Ramos (cell line): ENCODE measurements around the gene CDK14.
"Not testable (repeated sequence)": the region's sequence is repeated elsewhere in the genome, so short reads cannot be mapped to it uniquely, and the experiment has no call there.

Experiments
- in situ Hi-C: fragments of 300-500 bp; cut with MboI; formaldehyde crosslinking; loops from one replicate; pipeline ENCODE4 v1.14.3; 2022; ENCODE audit warnings: low sequenced_read_pairs; ENCODE audit not compliant: unreplicated experiment

Gene CDK14

DNA sequence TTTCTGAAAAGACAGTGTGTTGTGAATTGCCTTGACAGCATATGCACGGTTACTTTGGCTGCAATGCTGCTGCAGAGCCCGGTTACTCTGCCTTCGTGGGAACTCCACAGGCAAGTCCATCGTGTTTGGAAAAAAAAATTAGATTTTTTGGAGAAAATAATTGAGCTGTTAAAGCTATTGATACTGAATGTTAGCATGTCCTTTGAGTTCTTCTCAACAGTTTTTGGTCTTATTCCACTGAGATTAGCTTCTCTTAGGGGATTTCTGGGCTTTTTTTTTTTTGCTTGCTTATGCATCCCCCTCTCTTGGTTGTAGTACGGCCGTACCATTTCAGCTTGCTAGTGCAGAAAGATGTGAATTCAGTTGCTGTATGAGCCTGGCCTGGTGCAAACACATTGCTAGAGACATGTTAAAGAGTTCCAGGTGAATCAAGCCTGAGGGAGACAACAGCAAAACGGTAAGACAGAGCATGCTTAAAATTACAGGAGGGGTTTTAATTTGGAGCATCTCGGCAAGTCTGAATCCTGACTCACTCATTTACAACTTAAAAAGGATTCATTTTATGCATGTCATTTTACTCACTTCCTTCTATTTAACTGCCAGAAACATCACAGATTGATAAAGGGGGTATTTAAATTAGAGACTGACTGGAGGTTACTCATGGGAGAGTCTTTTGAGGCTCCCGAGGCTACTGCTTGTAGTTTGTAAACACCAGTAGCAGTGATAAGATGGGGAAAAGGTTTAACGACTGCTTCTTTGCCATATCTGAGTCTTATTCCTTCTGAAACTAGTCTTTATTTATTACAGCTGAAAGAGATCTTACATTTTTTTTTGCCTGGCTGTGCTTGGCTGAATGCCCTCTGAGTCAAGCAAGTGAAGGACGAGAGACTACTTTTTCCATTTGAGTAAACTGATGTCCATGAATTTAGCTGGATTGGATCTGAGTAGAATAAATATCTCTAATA, 113.7 kb downstream of the CDK14 start:
- in situ Hi-C loops = loop anchor here (10.0 kb wide), 1 partner anchor 315 kb away; no protein-coding TSS in a partner anchor

DNA sequence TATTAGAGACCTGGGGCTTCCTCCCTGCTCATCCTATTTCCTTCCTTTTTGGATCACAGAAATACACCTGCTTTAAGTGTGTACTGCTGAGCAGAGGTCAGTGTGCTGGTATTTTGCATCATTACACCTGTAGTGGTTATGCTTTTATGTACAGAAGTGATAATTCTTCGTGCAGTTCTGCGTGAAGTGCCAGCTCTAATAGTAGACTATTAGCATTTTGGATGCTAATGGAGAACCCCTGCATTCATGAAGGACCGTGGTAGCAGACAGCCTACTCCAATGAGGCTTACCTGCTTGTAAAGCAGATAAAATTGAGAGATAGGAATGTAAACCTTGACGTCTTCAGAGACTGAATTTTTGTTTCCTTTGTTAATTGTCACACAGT, 114.3 kb downstream of the CDK14 start:
- in situ Hi-C loops = no loop called here

DNA sequence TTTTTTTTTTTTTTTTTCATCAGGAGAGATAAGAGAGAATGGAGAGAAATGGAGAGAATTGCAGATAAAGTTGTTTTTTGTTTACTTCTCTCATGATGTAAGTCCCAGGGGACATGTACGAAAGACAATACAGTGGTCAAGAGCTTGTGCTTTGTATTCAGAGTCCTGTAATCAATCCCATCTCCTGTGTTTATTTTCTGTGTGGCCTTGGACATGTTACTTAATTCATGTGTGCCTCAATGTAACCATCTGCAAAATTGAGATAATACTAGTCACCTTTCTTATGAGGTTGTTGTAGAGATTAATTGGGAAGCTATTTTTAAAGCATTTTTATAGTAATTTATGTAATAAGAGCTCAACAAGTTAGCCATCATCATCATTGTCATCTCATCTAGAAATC, 117.5 kb downstream of the CDK14 start:
- in situ Hi-C loops = no loop called here

DNA sequence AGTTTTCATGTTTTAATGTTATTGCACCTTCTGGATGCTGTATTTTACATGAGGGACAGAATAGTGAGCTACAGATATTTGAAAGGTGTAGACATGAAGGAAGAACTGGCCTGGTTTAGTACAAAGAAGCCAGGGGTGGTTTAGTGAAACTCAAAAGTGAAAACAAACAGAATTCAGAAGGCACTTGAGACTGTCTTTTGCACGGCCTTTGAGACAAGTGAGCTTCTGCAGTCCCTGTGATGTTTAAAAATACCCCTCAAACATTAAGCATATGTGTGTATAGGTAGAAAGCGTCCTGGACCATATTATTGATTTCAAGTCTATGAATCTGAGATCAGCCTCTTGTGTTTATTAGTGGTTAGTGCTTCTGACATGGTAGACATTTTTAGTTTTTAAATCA, 118.9 kb downstream of the CDK14 start:
- in situ Hi-C loops = no loop called here

DNA sequence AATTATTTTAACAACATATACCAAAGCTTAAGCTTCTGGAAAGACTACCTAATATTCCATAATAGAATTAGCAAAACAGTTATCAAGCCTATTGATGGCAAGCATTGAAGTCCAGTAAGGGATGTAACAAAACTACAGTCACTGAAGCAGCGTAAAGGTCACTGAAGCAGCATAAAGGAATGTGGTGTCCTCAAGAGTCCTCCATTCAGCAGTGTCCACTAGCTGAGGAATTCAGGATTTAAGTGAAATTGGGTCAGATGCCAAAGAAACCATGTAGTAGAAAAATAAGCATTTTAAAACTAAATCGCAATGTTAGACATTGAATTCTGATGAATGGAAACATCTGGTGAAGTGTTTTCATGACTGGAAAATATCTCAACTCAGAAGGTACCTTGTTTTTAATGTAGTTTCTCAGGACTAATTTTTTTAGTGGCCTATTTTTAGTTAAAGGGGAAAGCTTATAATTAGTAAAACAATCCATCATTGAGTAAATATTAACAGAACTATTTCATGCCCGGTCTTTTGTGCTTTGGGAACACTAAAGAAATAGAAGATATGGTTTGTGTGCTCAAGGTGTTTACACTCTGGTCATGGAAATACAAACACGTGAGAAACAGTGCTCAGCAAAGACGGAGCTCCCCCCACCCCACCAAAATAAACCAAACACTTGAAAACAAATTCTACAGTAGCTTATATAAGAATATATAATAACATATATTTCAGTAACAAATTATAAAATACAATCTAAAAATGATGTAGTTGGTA, 121.4 kb downstream of the CDK14 start:
- in situ Hi-C loops = no loop called here

DNA sequence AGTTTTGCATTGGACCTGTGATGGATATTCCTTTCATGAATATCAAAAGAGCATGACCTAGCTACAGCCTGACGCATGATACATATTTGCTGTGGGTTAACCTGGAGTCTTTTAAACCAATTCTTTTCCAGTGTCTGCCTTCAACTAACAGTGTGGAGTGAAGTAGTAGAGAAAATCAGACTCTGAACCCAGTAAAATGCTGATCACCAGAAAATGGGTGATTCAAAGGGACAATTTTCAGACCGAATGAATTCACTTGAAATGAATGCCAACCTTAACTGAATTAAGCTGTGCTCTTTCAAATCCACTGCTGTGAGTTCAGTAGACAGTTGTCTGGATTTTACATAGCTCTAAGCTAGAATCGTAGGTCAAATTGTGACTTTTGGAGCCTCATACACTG, 123.0 kb downstream of the CDK14 start:
- in situ Hi-C loops = no loop called here

DNA sequence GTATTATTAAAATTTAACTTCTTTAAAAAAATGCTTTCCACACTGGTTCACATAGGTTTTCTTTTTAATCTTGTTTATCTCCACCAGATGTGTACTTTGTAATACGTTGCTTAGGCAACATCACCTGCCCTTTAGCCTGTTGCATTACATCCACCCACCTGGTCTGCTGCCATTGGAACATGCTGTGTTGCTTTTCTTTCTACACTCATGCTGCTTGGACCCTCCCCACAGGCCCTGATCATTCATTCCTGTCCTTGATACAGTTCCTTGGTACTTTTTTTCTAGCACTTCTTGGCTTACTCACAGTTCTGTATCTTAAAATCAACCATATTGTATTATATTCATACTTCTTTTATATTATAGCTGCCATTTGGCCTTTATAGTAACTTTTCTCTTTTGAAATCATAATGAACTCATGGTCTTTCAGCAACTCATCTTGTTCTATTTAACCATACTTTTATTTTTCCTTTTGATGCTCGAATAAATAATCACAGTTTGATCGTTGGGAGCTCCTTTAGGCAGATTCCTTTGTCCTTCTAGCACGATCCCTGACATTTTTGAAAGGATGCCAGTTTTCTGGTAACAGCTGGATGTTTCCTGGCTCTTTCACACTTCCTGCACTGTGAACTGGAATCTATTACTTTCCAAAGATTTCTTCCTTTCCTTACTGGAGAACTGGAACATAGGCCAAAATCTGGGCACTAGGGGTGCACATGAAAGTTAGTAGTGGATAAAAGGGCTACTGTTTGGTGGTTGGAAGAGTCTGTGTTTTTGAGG, 125.1 kb downstream of the CDK14 start:
- in situ Hi-C loops = no loop called here

DNA sequence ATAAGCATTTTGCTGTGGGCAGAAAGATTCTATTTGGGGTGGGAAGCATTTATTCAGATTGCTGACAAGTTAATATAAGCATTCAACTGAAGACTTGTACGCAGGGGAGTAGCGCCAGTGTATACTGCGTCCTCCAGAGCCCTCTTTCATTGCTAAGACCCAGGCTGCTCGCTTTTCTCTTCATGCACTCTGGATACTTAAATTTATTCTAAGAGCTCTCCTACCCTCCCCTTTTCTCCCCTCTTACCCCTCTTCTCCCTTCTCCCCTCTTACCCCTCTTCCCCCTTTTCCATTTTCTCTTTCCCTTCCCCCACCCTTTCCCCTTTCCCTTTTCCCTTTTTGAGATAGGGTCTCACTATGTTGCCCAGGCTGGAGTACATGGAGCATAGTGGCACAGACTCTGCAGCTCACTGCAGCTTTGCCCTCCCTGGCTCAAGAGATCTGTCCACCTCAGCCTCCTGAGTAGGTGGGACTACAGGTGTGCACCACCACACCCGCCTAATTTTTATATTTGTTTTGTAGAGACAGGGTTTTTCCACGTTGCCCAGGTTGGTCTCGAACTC, 125.8 kb downstream of the CDK14 start:
- in situ Hi-C loops = no loop called here

DNA sequence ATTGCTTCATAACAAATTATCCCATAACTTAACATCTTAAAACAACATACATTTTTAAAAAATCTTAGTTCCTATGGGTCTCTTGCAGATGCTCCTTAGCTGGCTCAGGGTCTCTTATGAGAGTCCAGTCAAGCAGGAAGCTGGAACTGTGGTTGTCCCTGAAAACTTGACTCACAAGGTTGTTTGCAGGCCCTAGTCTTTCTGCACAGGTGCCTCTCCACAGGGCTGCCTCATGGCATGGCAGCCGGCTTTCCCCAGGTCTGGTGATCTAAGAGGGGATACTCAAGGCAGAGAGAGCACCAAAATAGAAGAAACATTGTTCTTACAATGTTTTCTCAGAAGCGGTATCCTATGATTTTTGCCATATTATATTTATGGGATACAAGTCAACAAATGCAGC, 127.1 kb downstream of the CDK14 start:
- in situ Hi-C loops = no loop called here

DNA sequence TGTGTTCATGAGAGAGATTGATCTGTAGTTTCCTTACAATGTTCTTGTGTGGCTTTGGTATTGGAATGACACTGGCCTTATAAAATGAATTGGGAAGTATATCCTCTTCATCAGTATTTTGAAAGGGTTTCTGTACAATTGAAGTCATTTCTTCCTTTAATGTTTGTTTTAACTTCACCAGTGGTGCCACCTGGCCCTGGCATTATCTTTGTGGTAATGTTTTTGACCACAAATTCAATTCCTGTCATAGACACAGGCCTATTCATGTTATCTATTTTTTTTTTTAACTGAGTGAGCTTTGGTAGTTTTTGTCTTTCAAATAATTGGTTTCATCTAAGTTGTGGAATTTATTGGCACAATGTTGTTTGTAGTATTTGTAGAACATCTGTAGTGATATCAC, 127.7 kb downstream of the CDK14 start:
- in situ Hi-C loops = no loop called here

DNA sequence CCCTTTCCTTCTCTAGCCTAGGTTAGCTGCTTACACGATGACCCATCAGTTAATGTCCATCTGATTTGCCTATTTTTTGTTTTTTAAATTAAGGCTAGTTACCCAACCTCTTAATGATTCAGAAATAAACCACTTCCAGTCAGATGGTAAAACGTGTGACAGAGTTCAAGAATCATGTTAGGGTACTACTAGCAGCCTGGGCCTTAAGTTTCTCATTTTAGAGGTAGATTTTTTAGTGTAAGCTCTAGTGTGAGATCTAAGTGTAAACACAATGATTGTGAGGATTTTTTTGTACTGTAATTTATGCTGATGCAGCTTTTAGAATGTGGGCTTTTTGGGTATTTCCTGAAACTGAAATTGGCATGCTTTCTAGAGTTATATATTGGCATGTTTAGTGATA, 130.0 kb downstream of the CDK14 start:
- in situ Hi-C loops = no loop called here

DNA sequence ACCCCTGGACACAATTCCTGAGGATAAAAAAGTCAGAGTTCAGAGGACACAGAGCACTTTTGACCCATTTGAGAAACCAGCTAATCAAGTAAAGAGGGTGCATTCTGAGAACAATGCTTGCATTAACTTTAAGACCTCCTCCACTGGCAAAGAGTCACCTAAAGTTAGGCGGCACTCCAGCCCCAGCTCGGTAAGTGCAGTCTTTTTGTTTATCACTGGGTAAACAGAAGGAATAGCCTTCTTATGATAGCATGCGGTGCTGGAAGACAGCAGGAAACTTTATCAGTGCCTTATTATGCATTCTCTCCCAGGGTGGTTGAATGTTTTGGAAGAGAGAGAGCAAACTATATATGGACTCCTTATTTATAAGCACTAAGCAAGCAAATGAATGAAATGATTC, 130.5 kb downstream of the CDK14 start:
- in situ Hi-C loops = no loop called here

DNA sequence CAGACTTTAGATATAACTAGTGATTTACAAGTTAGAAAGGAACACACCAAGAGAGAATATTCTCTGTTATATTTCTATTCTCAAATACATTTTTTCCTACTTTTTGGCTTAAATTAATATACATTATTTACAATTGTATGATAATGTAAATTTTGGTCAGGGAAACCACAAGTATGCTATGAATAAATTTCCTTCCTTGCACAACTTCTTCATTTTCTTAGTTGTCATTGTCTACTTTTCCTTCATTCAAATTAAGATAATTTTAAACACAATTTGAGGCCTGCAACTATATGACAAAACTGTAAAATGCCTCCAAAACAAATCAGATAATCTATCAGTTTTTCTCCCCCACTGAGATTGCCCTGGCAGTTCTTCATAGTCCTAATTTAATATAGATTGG, 131.3 kb downstream of the CDK14 start:
- in situ Hi-C loops = no loop called here

DNA sequence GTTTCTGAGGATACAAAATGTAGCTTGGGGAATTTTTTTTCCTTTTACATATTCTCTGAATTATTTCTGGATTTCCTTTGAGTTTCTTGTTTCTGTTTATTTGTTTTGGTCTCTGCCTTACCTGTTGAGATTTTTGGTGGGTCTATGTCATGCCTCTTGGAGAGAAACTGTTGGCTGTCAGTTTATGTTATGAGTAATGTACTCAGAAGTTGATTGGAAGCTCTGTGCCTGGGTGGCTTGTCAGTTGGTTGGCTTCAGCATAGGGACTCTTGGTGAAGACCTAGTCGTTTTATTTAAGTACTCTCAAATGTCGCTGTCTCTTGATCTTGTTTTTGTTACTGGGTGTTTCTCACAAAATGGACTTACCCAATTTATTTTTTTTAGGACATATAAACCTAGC, 132.4 kb downstream of the CDK14 start:
- in situ Hi-C loops = no loop called here

DNA sequence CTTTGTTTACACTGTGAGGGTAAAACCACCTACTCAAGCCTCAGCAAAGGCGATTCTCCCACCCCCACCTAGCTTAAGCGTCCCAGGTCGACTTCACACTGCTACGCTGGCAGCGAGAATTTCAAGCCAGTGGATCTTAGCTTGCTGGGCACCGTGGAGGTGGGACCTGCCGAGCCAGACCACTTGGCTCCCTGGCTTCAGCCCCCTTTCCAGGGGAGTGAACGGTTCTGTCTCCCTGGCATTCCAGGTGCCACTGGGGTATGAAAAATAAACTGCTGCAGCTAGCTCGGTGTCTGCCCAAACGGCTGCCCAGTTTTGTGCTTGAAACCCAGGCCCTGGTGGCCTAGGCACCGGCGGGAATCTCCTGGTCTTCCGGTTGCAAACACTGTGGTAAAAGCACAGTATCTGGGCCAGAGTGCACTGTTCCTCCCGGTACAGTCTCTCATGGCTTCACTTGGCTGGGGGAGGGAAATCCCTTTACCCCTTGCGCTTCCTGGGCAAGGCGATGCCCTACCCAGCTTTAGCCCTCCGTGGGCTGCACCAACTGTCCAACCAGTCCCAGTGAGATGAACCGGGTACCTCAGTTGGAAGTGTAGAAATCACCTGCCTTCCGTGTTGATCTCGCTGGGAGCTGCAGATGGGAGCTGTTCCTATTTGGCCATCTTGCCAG, 139.6 kb downstream of the CDK14 start:
- in situ Hi-C loops = not testable (repeated sequence)

DNA sequence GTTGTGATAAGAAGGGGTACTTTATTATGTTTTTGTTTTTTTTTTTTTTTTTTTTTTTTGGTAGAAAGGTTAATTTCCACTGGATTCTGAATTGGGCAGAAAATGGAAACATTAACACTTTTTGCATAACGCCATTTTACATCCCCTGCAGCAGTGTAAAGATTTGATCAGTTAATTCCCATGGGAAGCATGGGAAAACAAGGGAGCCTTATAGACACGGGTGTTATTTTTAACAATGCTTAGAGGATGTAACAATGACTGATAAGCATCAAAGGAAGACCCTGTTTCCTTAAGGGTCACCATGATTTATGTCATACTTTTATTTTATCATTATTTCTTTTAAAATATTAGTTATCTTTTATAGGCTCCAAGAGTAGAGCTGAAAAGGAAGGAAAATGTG, 140.2 kb downstream of the CDK14 start:
- in situ Hi-C loops = no loop called here

DNA sequence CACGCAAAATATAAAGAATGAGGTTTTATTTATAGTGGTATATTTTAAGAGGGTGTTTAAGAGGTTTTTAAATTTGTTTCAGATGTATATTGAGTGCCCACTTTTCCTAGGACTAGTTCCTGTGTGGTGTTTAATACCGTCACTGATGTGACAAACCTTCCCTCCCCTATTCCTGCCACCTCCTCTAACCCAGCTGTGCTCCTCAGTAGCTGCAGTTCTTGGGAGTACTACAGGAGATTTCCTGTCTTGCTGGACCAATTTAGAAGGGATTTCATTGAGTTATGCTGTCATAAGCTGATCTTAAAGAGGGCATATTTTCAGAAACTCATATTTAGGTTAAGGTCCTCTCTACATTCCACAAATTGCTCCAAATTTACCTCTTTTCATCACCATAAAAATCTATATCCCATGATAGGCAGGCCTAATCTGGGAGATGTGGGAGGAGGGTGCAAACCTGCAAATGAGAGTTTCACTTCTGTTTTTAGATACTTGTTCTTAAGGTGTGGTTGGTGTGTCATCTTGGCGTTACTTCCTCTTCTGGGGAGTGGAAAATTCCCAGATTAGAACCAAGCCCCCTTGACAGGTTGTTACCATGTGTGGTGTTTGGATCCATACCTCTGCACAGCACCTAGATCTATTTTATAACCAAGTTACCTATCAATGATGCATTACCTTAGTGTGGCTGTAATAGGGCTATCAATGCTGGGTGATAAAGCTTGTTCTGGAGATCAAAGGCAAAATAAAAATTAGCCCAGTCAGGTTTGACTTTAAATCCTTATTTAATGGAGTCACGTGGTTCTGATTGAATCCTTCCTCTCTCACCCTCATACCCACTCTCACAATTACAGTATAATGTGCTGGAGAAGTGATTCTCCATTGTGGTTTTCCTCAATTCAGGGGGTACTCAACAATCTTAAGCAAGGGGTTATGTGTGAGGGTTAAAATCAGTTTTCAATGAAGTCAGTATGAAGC, 141.1 kb downstream of the CDK14 start:
- in situ Hi-C loops = no loop called here

DNA sequence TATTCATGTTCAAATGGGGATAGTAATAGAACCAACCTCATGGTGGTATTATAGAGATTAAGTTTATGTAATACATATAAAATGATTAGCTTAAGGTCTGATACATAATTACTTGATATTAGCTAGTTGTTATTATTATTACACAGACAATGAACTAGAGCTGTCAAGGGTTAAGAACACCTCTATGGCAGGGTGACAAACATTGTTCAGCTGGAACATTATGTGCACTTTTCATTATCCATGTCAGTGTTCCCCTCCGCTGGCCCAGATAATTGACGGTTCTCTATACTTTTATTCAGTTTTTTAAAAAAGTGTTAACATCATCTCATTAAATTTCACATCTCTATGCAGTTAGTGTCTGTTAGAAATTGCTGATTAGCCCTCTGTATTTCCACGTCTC, 142.1 kb downstream of the CDK14 start:
- in situ Hi-C loops = no loop called here

DNA sequence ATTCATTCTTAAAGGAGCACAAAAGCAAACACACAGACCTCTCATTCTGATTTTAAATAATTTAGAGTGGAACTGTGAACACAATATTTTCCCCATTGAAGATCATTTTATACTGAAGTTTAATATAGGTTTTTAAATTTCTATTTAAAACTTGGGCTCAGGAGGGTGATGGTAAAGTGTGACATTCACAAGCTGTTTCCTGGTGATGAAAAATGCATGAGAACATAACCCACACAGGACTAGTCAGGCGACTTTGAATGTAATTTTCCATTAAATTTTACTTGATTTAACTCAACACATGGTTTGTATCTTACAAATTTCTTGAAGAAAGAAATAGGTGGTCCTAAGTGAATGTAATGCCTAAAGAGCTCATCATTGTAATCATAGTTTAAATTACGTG, 143.6 kb downstream of the CDK14 start:
- in situ Hi-C loops = no loop called here
